Forelimb muscle (tissue), 1 donor: ENCODE results near the gene ELF4. TPM values are rescaled to one million over a fixed set of nuclear protein-coding genes. Genes with fewer than 3 reads are reported as not detected.
"Not testable (repeated sequence)": the region's sequence is repeated elsewhere in the genome, so short reads cannot be mapped to it uniquely, and the experiment has no call there.

Experiments used
- DNase-seq: peaks from one replicate; pipeline ENCODE4 v3.0.0-alpha.2; 2013; ENCODE audit warnings: low read depth
- polyA plus RNA-seq: library from polyadenylated mRNA; unstranded; fragments of 120-200 nt; gene quantifications from one replicate; pipeline ENCODE4 v1.2.1, GENCODE V29; 2013; ENCODE audit not compliant: insufficient read length

The ELF4 gene
- 8.5 TPM for polyA plus RNA-seq

DNA sequence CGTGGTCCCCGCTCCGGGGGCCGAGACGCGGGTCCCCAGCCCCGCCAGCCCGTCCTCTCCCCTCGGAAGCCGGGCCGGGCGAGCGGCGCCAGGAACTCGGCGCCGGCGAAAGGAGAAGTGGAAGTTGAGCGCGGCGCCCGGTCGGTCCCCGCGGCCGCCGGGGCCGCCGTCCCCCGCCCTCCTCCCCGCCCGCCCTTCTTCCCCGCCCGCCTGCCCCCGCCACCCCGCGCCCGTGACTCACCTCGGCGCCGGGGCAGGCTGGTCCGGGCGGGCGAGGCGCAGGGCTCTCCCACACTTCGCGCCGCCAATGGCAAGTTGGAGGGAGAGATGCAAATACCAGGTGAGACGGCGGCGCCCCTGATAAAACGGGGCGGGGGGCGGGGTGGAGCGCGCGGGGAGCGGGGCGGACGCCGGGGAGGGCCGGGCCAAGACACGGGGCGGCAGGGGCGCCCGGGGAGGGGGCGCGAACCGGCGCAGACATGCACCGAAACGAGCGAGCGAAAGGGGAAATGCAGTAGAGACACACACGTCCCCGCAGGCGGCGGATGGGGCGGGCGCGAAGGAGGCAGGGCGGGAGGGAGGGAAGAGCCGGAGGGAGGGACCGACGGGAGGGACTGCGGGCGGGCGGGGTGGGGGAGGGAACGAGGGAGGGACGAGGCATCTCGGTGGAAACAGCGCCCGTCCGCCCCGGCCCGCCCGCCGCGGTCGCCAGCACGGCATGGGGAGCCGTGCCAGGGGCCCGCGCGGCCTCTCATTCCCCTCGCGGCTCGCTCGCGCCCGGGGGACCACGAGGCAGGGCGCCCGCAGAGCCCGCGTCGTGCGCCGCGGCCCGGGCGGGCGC is at the start of gene ELF4:
TSS of gene ELF4 (minus strand) at position 119 of the 841 bp plus-strand sequence. CDS start 29,167 bp downstream, outside the sequence.
- no peak for DNase-seq

GRCh38 chrX:130159776-130160175 is 49.5 kb upstream of the ELF4 start:
- no peak for DNase-seq

- no peak for DNase-seq
Measured at GRCh38 chrX:130158311-130158710, 48.0 kb upstream of the ELF4 start.

- no peak for DNase-seq
Measured at GRCh38 chrX:130155564-130155963, 45.3 kb upstream of the ELF4 start.

GRCh38 chrX:130147631-130148030 is 37.3 kb upstream of the ELF4 start:
- no peak for DNase-seq

DNA sequence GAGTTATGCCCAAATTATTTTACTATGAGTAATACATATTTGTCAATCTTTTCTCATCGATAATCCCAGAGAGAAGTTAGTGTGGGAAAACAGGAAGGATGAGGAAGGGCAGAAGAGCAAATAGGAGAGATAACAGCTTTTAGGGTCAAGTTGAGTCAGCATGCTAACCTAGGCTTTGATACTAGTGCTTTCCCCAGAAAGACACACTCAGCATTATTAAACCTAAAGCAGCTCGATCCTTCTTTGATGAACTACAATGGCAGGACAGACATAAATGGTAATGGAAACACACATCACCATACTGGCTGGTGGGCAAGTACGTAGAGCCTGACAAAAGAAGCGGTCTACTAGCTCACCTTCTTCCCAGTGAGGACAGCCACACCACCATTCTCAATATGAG is 34.8 kb upstream of the ELF4 start:
- no peak for DNase-seq

DNA sequence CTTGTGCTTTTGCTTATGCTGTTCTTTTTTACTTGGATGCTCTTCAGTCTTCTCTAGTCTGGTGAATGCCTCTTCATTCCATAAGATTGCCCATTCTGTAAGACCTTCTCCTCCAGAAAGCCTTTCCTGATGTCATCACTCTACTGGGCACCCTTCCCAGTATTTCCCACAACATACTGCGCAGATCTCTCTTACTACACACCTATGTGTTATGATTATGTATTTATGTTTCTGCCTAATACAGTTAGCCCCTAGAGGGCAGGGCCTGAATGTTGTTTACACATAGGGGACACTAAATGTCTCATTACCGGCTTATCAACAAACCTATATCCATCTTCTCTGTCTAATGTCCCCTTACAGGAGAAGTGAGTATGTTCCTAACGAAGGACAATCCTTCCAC is 34.2 kb upstream of the ELF4 start:
- DNase-seq, result no peak

- DNase-seq, result no peak
Measured at GRCh38 chrX:130139474-130140201, 29.3 kb upstream of the ELF4 start.

DNA sequence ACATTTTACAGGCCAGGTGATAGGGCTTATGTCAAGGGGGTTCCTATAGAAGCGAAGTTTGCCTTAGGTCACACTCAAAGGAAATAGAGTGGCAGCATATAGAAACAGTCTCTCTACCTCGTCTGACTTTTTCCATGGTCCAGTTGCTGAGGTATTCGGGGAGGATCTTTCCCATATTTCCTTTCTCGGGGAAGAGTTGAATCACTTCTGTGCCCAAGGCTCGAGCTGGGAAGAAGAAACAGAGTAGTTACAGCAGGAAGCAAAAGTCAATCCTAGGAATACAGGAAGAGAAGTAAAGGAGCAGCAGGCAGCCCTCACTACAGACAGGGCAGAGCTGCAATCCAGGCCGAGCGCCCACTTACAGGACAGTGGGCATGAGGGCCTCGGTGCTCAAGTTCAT is 26.7 kb upstream of the ELF4 start:
- no peak for DNase-seq

DNA sequence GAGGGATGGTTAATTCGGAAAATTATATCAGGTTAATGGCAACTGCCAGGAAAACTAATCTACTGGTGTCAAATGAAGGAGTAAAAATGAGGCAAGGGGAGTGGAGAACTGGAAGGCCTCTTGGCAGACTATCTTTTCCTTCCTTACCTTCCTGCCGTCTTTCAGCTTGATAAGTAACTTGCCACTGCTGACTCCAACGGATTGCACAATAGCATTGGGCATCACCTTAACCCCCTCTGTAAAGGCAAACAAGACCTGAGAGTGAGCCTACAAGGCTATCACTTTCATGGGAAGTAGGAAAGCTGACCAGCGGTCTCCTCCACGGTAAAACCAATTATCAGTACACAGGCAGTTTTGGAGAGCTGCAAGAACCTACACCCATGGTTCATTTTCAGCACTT is 26.2 kb upstream of the ELF4 start:
- DNase-seq, result no peak

DNA sequence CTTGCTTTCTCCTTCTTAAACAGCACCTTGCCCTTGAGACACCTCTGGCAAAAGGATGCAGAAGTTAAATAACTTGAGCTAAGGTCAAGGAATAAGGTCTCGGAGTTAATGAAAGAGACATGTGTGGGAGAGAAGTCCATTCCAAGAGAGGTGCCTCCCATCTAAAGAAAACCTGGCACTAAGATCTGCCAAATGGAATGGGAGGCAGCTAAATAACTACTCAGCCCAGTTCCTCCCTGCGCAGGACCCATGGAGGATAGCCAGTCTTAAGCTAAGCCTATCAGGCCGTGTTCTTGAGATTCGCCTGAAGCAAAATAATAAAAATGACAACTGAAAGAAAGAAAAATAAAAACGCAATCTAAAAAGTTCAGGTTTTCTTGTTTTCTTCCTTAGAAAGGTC is 20.7 kb upstream of the ELF4 start:
- no peak for DNase-seq

- DNase-seq, result no peak
Measured at GRCh38 chrX:130125091-130125874, 15.0 kb upstream of the ELF4 start.

DNA sequence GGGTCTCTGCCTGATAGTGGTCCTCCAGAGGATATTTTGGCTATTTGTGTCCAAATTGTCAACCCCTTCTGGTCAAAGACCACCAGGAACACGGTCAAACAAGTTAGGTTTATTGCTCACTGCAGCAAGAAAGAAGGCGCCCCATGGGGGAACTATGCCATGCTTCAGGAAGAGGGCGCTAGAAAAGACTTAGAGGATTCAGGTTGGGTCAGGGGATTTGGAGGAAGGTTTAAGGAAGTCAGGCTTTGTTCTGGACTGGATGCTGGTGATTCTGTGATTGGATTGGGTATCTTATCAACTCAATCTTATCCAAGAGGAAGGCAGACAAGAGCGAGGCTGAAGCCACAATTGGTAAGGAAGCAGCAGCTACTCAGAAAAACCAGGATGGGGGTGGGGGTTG is 14.3 kb upstream of the ELF4 start:
- no peak for DNase-seq

- no peak for DNase-seq
Measured at GRCh38 chrX:130121505-130121800, 11.2 kb upstream of the ELF4 start.

- no peak for DNase-seq
Measured at GRCh38 chrX:130120746-130121504, 10.6 kb upstream of the ELF4 start.

DNA sequence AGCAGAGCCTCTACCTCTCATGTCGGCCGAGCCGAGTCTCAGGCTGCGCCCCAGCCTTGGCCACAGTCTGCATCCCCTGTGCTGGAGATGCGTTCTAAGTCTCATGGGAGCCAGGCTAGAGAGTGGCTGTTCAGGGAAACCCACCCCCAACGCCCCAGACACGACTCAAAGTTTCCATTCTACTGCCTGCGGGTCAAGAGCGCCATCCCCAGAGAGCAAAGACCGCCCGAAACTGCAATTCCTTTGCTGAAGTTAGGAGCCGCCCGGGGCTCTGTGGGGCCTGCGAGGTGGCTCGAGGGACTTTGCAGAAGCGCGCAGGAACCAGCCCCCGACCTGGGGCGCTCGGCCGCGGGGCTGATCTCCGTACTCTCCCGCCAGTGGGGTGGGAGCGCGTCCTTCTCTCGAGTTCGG is 10.0 kb upstream of the ELF4 start:
- DNase-seq, result no peak

DNA sequence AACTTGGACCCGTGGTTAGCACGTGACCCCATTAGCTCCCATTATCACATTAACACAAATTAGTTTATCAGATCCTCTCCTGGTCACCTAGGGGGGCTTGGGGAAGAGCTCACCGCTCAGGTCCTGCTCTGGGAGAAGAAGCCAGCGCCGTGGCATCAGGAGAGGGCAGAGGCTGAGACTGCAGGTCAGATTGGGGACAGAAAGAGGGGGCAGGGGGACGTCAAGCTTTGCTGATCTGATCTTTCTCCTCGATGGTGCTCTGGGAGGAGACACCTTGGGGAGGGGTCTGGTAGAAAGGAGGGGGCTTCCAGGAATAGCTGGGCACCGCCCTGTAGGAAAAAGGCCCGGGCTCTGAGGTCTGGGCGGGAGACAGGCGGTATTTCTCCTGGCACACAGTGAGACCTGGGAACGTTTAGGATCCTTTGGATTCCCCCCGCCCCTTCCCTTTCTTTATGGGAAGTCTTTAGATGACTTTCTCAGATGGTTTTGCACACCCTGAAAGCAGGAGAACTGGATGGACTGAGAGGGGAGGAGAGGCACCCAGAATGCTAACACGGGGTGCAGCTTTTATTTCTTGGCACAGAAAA is 9.1 kb upstream of the ELF4 start:
- no peak for DNase-seq

- DNase-seq, result no peak
Measured at GRCh38 chrX:130118441-130119311, 8.4 kb upstream of the ELF4 start.

GRCh38 chrX:130117166-130117565 is 6.9 kb upstream of the ELF4 start:
- no peak for DNase-seq

GRCh38 chrX:130115119-130115885 is 5.0 kb upstream of the ELF4 start:
- DNase-seq, result not testable (repeated sequence)
